ENCODE data around the gene SLC6A12.
"Not testable (repeated sequence)": the region's sequence is repeated elsewhere in the genome, so short reads cannot be mapped to it uniquely, and the experiment has no call there.

The SLC6A12 gene

GRCh38 chr12:197347-197746 lies 16.6 kb downstream of the SLC6A12 start:
- no peak for DNase-seq (ENCODE audit: low spot score)

- no peak for DNase-seq (ENCODE audit: low spot score)
These were observed 17.5 kb downstream of the SLC6A12 start for GRCh38 chr12:196436-196835.

- DNase-seq (ENCODE audit: low spot score), result no peak
These were observed 18.0 kb downstream of the SLC6A12 start for GRCh38 chr12:195951-196350.

GRCh38 chr12:195156-195555 lies 18.8 kb downstream of the SLC6A12 start:
- DNase-seq (ENCODE audit: low spot score), result no peak

- DNase-seq (ENCODE audit: low spot score), result no peak
These were observed 19.7 kb downstream of the SLC6A12 start for GRCh38 chr12:194276-194675.

- DNase-seq (ENCODE audit: low spot score), result no peak
These were observed 20.7 kb downstream of the SLC6A12 start for GRCh38 chr12:193261-193660.

- no peak for DNase-seq (ENCODE audit: low spot score)
These were observed 22.4 kb downstream of the SLC6A12 start for GRCh38 chr12:191541-191940.

GRCh38 chr12:190881-191280 lies 23.1 kb downstream of the SLC6A12 start:
- no peak for DNase-seq (ENCODE audit: low spot score)

GRCh38 chr12:189622-189962 lies 24.4 kb downstream of the SLC6A12 start:
- DNase-seq (ENCODE audit: low spot score), result no peak

- peak; percentile 86 for DNase-seq (ENCODE audit: low spot score)
These were observed 24.9 kb downstream of the SLC6A12 start for GRCh38 chr12:188910-189621.

- DNase-seq (ENCODE audit: low spot score), result not testable (repeated sequence)
These were observed 25.7 kb downstream of the SLC6A12 start for GRCh38 chr12:187986-188909.

- no peak for DNase-seq (ENCODE audit: low spot score)
These were observed 27.8 kb downstream of the SLC6A12 start for GRCh38 chr12:186006-186625.

GRCh38 chr12:185576-185955 lies 28.4 kb downstream of the SLC6A12 start:
- no peak for DNase-seq (ENCODE audit: low spot score)

GRCh38 chr12:184811-185575 lies 29.0 kb downstream of the SLC6A12 start:
- no peak for DNase-seq (ENCODE audit: low spot score)

- DNase-seq (ENCODE audit: low spot score), result peak; percentile 88
These were observed 31.5 kb downstream of the SLC6A12 start for GRCh38 chr12:182381-182892.

- no peak for DNase-seq (ENCODE audit: low spot score)
These were observed 32.0 kb downstream of the SLC6A12 start for GRCh38 chr12:181921-182320.

- no peak for DNase-seq (ENCODE audit: low spot score)
These were observed 33.5 kb downstream of the SLC6A12 start for GRCh38 chr12:180445-180844.

GRCh38 chr12:179885-180284 lies 34.1 kb downstream of the SLC6A12 start:
- DNase-seq (ENCODE audit: low spot score), result no peak

- no peak for DNase-seq (ENCODE audit: low spot score)
These were observed 34.6 kb downstream of the SLC6A12 start for GRCh38 chr12:179131-179884.

- no peak for DNase-seq (ENCODE audit: low spot score)
These were observed 35.2 kb downstream of the SLC6A12 start for GRCh38 chr12:178829-179109.
